ENCODE results near the gene RANBP10.
A peak's percentile ranks its signal among the peaks of the same experiment; 100 is the strongest.

The RANBP10 gene

DNA sequence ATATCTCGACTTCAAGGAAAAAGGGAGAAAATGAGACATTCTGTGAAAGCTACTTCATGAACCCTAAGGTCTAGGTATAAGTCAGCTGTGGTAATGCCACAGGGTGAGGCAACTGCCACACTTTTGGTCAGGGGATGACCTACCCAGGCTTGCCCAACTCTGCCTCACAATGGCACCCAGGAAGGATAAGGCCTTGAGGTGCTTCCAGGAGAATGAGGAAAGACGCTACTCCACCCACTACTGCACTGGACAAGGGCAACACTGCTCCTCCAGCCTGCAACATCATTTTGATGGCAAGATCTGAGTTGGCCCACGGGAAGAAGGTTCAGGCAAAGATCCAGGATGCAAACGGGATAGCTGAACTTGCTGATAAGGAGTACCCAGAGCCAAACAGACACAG is 65.2 kb downstream of the RANBP10 start:
- DNase-seq (ENCODE audit: low spot score): no peak

DNA sequence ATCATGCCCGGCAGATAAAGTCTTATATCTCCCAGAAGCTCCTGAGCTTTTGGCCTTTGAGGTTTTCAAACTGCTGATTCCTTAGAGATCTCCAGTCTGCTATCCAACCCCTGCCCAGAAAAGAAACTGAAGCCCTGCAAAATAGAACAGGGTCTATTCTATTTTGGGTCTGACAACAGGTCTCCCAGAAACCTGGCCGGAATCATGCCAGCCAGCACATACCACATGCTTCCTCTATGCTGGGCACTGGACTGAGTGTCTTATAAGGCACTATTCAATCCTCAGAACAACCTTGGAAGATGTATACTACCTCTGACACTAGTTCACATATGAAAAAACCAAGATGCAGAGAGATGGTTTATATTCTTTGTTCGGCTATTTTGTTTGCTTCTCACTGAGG is 66.0 kb downstream of the RANBP10 start:
- no peak for DNase-seq (ENCODE audit: low spot score)

DNA sequence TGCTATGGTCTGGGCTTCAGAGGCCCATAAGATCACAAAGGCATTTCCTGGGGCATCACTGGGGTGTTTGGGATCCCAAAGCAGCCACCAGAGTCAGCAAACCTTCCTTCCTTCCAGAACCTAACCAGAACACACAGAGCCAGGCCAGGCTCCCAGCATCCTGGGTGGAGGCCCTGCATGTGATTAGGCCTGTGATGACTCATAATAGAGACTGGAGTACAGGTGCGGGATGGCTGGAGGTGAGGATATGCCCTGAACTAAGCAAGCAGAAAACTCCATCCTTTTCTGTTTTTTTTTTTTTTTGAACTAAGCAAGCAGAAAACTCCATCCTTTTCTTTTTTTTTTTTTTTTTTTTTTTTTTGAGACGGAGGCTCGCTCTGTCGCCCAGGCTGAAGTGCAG is 69.5 kb downstream of the RANBP10 start:
- DNase-seq (ENCODE audit: low spot score): no peak

DNA sequence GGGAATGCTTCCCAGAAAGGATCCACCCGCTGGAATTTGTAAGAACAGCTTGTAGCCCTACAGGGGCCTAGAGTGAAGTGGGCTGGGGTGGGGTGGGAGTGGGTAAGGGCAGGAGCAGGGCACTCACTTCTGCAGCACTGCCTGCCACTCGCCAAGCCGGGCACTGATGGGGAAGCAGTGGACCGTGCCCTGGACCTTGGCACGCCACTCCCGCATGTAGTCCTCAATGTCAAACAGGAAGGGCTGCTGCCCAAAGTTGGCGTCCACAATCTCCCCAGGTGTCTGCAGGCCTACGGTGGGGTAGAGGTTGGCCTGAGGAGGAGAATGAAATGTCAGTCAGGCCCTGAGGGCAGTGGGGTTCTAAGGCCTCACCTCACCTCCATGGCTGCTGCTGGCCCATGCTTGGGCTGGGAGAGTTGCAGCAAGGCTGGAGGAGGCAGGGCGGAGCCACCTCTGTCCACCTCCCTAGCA is 71.6 kb downstream of the RANBP10 start:
- no peak for DNase-seq (ENCODE audit: low spot score)

DNA sequence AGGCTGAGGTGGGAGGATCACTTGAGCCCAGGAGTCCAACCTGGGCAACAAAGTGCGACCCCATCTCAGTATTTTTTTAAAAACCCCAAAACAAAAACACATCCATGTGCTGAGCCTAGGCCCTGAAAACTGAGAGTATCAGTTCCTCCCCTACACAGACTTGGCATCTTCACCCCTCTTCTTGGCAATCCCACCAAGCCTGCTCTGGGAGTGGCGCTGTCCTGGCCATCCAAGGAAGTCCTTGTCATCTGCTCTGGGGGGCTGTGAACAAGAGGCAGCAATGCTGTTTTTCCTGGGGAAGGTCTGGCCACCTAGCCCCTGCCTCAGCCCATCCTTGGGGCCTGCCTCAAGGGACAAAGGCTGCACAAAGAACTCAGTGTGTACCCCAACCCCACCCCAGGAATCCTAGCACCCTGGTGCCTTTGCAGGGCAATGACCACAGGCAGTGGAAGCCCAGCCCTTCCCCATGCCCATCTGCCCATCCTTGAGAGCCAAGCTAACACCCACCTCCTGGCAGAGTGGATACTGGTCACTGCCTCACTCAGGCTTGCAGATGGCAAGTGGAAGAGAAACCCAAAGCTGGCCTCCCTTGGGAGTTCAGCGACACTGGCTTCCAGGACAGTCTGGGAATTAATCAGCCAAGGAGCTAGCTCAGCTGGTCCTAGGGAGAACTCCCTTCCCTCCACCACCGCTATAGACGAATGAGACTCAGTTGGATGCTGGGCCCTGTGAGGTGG is 72.5 kb downstream of the RANBP10 start:
- DNase-seq (ENCODE audit: low spot score): no peak

DNA sequence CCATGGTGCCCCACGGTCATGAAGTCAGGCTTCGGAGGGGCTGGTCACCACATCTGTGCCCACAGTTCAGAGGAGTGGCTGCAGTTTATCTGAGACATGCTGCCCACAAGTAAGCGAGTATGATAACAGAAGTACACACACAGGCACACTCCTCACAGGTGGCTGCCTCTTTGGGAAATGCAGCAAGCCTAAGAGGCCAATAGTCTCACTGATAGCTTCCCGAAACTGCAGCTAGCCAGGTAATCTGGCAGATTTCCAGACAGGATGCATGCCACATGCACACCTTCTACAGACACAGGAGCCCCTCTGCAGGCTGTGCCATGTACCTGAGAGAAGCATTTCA is 74.6 kb downstream of the RANBP10 start:
- no peak for DNase-seq (ENCODE audit: low spot score)

DNA sequence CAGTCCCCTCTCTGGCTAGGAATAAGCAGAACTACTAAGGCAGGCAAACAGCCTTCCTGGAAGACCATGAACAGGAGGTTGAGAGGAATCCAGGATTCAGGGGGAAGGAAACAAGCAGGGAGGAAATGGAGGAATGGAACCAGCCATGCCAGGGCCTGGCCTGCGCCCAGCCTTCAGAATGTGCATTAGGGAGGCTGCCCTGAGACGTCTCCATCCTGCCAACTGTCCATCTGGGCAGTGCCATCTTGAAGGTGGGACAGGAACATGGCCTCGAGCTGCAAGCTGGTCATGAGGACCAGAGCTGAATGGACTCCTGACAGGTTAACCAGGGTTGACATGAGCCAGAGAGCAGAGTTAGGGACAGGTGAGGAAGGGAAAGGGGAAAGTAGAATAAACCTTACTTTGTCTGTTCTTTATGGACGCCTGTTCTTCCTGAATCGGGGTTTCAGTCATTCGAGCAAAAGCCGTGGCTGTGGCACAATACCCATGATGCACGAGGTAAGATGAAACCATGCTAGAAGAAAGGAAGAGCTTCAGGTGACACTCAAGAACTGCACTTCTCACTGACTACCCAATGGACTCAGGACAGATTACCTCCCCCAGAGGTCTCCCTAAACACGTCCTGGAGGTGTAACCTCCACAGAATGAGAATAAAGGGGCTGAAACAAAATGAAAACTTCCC is 75.1 kb downstream of the RANBP10 start:
- DNase-seq (ENCODE audit: low spot score): no peak

DNA sequence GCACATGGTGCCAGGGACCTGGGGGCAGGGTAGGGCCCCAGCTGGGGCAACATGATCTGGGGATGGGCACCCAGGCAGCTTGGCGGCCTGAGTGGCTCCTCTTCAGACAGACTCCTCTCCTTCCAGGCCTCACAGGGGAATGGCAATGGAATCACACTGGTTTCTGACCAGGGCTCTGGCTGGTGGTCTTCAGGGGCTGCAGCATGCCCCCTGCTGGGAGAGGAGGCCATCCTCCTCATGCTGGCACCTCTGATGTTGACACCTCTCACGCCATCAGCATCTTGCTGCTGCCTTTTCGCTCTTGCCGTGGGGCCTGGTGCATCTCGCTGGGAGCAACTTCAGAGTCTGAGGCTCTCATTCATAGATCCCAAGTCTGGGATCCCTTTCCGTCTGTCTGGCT is 76.0 kb downstream of the RANBP10 start:
- DNase-seq (ENCODE audit: low spot score): no peak

DNA sequence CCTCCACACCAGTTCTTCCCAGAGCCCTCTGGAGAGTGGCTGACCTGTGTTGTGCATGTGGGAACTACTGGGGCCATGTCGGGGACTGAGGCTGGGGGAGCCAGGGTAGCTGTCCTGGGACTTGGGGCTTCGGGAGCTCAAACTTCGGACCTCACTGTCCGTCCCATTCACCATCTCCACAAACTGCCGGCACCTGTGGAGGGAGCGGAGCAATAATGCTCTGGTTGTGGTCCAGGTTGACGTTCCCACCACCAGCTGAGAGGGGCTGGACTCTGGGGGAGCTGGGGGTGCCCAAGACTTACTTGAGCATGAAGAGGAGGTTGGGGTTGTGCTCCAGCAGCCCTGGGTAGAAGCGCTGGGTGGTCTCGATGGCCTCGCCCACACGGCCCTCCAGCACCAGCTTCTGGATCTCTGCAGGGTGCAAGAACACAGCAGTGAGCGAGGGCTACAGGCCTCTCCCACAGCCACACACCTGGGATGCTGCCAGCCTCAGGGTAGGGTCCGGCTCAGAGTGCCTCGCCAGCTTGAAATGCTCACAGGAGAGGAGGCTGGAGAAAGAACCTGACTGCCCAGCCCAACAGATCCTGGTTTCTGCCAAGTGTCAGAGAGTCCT is 76.6 kb downstream of the RANBP10 start:
- DNase-seq (ENCODE audit: low spot score): no peak

DNA sequence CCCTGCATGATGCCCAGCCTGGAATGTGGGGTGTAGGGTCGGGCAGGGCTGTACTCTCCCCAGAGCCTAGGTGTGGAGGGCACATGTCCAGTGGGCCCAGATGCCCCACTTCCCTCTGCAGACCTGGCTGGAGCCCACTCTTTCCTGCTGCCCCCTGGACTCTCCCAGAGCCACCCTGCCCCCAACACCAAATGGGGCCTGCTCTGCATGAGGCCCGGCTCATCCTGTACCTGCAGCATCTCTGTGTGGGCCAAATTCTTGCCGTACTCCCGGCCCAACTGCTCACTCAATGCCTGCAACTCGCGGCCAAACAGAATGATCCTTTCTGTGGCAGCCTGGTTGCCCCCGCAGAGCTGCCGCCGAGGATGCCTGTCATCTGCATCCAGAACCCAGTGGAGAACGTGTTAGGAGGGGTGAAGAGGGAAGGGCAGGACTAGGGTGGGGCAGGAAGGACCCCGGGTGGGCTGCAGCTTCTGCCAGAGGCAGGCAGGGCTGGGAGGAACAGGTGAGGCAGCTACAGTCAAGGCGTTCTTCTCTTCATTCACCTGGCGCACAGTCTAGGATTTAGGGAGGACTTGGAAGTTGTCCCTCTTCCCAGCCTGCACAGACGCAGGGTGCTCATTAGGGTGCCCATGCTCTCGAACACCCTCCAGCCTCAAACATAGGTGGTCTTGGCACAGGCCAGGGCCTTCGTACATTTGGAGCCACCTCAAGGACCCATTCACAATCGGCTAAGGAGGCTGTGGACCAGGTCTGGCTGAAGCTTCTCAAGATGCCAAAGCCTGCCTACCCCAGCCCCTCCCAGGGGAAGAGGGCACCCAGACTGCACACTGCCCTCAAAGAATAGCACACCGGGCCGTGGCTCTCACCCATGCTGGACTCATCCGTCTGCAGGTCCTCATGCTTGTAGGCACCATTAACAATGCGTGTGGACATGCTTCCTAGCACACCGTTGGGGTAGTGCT is 78.6 kb downstream of the RANBP10 start:
- no peak for DNase-seq (ENCODE audit: low spot score)

DNA sequence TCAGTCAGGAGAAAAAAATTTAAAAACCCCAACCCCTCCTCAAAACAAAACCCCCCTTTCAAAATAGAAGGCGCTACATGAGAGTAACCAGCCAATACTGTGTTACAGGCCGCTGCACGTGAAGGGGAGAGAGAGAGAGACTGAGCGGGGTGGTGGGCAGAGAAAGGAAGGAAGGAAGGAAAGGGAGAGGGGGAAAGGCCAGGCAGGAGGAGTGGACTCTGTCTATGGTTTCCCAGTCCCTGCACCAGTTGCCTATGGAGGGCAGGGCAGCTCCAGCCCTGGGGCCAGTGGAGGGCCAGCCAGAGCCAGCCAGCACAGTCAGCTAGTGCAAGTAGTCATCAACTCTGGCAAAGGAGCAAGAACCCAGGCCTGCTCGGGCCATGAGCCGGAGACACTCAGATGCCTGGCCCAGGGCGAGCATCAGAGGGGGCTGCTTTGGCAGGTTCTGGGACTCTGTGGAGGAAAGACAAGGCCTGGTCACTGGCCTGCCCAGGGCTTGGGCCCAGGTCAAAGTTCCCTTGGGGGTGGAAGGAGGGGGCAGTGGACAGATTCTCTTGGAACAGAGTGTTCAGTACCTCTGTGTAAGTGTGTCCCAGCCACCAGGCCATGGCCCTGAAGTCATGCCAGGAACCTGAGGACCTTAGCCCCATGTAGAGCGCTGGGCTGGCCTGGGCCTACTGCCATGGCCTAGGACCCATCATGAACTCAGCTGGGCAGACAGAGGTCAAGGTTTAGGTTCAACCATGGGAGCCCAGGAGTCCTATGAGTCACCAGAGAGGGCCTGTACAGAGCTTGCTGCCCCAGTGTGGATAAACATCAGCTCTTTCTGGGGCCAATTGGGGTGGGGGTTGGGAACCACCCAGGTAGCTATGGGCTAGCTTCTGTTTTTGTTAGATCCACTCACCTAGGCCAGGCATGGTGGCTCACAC is 80.0 kb downstream of the RANBP10 start:
- no peak for DNase-seq (ENCODE audit: low spot score)

DNA sequence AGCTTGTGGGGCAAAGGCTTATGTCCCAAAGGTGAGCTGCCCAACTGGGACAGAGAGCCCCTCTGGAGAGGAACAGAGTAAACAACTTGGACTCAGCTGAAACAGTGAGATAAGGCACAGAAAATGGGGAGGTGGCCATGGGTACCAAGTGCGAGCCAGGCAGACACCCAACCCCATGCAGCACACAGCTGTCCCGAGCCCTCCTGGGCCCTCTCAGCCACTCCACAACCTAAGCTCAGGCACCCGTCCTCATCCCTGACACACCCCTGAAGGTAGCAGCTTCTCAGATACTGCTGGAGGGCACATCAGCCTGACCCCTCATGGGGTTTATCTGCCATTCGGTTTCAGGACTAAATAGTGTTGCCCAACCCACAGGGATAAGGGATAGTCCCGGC is 82.5 kb downstream of the RANBP10 start:
- DNase-seq (ENCODE audit: low spot score): no peak

DNA sequence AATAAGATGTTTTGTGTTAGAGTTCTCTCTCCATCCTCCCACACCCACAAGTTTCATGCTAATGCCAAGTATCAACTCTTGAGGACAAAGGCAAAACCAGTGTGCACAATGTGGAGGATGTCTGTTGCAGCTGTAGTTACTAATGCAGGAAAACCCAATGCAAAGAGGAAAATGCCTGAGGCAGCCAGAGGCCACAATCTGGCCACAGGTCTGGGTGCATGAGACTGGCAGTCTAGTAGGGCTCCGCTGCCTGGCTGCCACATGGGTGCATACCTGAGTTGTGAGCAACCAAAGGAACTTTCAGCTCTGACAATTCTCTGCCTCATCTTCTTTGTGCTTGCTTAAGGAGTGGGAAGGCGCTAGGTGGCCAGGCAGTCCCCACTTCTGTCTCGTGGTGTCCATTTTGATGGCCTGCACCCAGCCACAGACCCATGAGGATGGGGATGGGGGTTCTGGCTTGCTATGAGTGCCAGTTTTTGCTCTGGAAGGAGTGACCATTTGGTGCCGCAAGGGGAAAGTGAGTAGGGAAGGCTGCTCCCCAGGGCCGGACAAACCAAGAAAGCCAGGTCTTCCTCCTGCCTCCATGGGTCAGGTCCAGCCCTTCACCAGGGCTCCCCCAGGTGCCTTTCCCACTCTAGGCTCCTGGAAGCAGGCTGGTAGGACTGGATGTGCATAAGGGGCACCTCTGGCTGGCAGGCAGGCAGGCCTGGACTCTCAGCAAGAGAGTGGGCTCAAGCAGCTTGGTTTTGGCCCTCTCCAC is 83.0 kb downstream of the RANBP10 start:
- no peak for DNase-seq (ENCODE audit: low spot score)

DNA sequence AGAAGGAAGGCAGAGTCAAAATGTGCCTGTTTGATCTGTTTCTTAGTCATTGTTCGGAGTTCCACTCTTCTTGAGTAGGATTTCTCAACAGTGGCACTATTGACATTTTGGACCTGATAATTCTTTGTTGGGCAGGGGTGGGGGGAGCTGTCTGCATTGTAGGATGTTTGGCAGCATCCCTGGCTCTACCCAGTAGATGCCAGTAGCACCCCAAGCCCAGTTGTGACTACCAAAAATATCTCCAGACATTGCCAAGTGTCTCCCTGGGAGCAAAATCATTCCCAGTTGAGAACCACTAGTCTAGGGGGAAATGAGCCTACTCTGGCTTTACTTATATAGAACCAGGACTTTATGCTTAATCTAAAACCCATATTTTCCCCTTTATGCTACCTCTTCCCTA is 86.1 kb downstream of the RANBP10 start:
- no peak for DNase-seq (ENCODE audit: low spot score)

DNA sequence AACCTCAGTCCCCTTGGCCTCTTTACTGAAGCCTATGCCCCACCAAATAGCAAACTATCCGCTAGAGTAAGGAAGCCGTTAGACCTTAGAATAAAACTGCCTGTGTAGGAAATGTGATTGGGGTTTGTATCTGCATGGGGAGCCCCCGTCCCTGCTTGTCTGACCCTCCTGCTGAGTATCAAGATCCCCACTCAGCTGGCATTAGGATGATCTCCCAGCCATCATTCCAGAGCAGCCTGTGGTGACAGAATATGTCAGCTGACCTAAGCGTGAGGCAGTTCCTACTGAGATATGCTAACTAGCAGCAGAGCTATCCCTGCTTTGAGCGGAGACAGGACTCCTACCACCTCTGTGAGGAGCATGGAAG is 86.6 kb downstream of the RANBP10 start:
- no peak for DNase-seq (ENCODE audit: low spot score)

DNA sequence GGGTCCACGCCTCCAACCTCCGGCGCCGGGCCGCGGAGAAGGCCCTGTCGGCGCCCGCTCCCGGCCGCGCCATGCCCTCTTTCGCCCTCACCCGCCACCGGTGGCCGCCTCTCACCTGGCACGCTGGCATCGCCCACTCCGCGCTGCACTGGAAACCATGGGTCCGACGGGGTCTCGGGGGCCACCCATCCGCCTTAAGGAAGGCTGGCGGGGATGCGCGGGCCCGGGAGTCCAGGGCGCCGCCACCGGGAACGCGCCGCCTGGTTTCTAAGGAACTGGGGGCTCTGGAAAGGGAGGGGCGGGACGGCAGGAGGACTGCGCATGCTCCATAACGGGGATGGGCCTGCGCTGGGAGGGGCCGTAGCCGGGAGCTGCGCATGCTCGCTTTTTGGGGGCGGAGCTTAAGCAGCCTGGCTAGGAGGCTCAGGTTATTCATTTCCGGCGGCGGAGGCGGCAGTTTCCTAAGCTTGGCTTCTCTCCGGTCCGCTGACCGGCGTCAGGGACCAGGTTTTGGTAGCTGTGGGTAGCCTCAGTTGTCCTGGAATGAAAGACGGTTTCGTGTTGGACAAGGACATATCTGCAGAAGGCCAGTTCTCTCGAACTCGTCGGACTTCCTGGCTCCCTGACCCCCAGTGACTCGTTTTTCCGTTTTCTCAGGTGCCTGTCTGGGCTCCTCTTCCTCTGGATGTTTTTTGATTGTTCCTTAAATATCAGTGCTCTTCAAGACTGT is 87.1 kb downstream of the RANBP10 start, which contains the start of gene GFOD2:
TSS of gene GFOD2 (minus strand) at position 269 of the 730 bp plus-strand sequence. CDS start 33,601 bp downstream, outside the sequence.
- DNase-seq (ENCODE audit: low spot score): peak; percentile 96

DNA sequence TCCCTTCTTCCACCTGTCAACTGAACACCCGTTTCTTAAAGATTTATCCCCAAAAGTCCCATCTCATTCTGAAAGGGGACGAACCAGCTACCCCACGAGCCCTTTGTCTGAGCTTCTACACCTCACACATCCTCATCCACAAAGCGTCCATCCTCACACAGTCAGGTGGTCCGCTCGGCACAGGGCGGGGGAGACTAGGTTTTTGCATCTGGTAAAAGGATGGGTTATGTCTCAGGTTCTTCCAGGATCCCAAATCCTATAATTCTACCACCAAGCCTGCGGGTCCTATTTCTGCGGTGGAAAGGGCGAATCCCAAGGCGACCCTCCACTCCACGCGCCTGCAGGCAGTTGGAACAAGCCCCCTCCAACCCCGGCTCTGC is 87.7 kb downstream of the RANBP10 start:
- DNase-seq (ENCODE audit: low spot score): no peak

DNA sequence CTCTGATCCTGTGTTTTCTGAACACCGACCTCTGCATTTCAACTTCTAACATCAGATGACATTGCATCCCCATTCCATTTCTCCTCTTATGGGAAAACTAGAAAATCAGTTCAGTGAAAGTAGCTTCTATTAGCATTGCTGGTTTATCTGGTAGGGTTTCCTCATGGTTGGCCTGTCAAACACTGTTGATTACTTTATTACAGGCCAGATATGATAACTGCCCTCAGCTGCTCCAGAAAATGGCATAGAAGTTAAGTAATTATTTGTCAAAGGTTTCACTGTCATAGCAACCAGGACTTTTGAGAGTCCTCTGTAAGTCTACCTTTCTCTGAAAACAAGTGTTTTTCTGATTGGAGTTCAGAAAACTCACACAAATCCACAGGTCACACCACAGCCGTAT is 90.3 kb downstream of the RANBP10 start:
- DNase-seq (ENCODE audit: low spot score): no peak

DNA sequence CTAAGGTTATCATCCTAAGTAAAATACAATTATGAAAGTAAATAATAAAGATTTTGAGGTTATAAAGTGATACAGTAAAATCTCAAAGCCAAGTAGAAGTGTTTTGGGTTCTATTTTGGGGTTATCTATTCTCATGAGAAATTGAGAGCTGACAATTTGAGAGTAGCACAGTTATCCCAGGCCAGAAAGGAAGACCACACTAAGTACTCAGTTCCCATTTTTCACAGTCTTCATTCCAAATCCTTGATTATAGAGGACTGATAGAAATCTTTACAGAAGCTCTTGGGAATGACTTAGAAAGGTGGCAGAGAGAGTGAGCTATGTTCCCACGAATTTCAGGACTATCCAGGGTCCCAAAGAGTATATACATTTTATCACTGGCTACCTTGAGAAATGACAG is 91.8 kb downstream of the RANBP10 start:
- no peak for DNase-seq (ENCODE audit: low spot score)
